ENCODE data around the gene SNORC.

- TF ChIP-seq, protein P1, sequence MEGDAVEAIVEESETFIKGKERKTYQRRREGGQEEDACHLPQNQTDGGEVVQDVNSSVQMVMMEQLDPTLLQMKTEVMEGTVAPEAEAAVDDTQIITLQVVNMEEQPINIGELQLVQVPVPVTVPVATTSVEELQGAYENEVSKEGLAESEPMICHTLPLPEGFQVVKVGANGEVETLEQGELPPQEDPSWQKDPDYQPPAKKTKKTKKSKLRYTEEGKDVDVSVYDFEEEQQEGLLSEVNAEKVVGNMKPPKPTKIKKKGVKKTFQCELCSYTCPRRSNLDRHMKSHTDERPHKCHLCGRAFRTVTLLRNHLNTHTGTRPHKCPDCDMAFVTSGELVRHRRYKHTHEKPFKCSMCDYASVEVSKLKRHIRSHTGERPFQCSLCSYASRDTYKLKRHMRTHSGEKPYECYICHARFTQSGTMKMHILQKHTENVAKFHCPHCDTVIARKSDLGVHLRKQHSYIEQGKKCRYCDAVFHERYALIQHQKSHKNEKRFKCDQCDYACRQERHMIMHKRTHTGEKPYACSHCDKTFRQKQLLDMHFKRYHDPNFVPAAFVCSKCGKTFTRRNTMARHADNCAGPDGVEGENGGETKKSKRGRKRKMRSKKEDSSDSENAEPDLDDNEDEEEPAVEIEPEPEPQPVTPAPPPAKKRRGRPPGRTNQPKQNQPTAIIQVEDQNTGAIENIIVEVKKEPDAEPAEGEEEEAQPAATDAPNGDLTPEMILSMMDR (IDR thresholded peaks at IDR 0.05): no peak
- no peak for TF ChIP-seq POLR2A (IDR thresholded peaks at IDR 0.05)
Observed at GRCh38 chr2:232859385-232859916, 10.6 kb upstream of the SNORC start.

All from right lobe of liver (tissue), 4 donors.